GM20000 (cell line): Measurements from ENCODE around the gene MYZAP.

Source experiments
- DNase-seq: peaks from one replicate; pipeline ENCODE4 v3.0.0; 2012; ENCODE audit warnings: low spot score
- TF ChIP-seq, protein P1 (sequence below): IDR thresholded peaks from 2 replicates; pipeline ENCODE4 v1.5.1; 2012; ENCODE audit warnings: mild to moderate bottlenecking, control low read depth; ENCODE audit errors: extremely low read depth, missing control alignments

The MYZAP gene

DNA sequence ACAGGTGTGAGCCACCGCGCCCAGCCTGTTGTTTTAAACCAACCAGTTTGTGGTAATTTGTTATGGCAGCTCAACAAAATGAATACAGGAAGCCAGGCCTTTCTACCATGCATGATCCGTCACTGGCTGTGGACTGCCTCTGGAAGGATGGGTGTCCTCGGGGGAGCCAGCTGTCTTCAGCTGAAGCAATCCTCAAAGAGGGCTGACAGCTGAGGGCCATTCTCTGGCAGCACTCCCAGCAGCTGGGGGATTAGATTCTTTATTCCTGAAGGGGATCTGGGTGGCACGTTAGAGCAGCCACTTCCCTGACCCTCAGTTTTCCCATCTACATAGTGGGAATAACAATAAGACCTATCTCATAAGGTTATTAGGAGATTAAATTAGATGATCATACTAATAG is 139.2 kb downstream of the MYZAP start:
- TF ChIP-seq, protein P1, sequence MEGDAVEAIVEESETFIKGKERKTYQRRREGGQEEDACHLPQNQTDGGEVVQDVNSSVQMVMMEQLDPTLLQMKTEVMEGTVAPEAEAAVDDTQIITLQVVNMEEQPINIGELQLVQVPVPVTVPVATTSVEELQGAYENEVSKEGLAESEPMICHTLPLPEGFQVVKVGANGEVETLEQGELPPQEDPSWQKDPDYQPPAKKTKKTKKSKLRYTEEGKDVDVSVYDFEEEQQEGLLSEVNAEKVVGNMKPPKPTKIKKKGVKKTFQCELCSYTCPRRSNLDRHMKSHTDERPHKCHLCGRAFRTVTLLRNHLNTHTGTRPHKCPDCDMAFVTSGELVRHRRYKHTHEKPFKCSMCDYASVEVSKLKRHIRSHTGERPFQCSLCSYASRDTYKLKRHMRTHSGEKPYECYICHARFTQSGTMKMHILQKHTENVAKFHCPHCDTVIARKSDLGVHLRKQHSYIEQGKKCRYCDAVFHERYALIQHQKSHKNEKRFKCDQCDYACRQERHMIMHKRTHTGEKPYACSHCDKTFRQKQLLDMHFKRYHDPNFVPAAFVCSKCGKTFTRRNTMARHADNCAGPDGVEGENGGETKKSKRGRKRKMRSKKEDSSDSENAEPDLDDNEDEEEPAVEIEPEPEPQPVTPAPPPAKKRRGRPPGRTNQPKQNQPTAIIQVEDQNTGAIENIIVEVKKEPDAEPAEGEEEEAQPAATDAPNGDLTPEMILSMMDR: no peak
- no peak for DNase-seq

DNA sequence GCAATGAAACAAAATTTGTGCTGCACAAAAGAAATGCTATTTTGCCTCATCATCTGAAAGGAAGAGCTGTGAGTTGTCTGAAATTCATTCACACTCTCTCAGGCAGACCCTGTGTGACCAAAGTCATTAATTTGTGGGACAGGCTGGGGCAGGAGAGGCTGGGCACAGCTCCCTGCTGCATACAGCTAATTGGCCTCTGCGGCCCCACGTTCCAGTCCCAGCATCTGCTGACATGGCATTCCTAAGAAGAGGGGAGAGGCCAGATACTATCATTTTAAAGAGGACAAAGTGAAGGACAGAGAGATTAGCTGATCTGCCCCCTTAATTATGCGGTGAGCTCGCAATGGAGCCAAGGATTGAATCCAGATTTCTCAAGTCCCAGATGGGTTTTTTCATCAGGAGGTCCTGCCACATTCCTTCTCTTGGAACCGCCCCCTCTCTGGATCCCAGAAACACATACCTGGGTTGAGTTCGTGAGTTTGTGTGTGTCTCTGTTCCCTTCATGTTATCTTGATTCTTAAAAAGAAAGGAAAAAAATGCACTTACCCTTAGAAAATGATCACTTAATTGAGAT is 139.9 kb downstream of the MYZAP start:
- no peak for DNase-seq
- TF ChIP-seq, protein P1: no peak

DNA sequence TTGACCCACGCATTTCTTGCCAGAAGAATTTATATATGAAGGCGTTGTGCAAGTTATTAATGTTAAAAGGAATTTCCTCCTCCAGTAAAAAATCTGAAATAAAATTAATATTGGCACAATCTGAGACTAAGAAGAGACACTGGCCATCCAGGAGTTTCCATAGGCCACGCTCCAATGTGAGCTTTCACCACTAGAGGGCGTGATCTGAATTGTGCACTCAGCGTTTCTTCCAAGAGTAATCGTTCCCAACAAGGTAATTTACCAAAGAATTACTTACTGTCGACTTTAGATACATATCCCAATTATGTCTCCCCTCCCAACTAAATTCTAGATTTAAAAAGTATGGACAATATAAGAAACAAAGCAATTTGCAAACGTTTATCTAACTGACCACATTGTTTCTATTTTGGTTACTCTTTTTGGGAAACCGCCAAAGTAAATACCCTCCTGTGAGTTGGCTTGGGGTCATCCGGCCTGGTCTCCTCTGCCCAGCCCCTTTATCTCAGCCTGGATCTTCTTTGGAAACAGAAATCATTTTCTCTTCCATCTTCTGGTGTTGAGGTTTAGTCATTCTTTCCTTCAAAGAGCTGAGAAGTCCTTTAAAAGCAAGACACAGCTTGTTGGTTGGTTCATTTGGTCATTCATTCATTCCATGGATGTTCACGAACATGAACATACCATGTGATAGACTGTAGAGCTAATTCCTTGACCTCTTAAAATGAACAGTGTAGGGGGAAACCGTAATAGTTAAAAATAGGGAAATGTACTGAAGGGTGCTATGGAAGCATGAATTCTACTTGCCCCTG is 141.0 kb downstream of the MYZAP start:
- TF ChIP-seq, protein P1: peak; percentile 64
- peak; percentile 52 for DNase-seq

DNA sequence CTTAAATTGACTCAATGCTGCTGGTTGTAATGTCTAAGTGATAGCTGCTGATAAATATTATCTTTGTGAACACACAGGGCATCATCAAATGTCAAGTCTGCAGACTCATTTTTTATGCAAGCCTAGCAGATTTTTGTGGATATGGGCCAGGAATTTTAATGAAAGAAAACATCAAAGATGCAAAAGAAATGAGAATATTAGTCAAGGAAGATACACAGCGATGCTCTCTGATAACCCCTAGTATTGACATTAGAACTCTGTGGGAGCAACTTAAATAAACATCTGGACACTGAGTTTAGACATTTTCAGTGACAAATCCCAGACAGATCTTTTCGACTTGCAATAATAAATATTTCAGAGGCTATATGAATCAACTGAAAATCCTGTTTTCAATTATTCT is 143.2 kb downstream of the MYZAP start:
- no peak for DNase-seq
- TF ChIP-seq, protein P1: no peak
